ENCODE data around the gene MAGI1.

- TF ChIP-seq POLR2AphosphoS5 (IDR thresholded peaks at IDR 0.05) (peak in 1 of 2 donors; percentile 53), POLR2A (IDR thresholded peaks at IDR 0.05) (no peak)
- TF ChIP-seq, protein P1, sequence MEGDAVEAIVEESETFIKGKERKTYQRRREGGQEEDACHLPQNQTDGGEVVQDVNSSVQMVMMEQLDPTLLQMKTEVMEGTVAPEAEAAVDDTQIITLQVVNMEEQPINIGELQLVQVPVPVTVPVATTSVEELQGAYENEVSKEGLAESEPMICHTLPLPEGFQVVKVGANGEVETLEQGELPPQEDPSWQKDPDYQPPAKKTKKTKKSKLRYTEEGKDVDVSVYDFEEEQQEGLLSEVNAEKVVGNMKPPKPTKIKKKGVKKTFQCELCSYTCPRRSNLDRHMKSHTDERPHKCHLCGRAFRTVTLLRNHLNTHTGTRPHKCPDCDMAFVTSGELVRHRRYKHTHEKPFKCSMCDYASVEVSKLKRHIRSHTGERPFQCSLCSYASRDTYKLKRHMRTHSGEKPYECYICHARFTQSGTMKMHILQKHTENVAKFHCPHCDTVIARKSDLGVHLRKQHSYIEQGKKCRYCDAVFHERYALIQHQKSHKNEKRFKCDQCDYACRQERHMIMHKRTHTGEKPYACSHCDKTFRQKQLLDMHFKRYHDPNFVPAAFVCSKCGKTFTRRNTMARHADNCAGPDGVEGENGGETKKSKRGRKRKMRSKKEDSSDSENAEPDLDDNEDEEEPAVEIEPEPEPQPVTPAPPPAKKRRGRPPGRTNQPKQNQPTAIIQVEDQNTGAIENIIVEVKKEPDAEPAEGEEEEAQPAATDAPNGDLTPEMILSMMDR (IDR thresholded peaks at IDR 0.05), result no peak
Measured at GRCh38 chr3:65955792-65956477, 82.8 kb downstream of the MAGI1 start.
